Naive thymus-derived CD4-positive, alpha-beta T cell (primary cell): ENCODE data around the gene PLEKHM2. TPM values are rescaled to one million over a fixed set of nuclear protein-coding genes. Genes with fewer than 3 reads are reported as not detected.

Experiments
- ATAC-seq: fragments of 150-1000 bp; cut with Tn5 transposase; 2 replicates; pipeline ENCODE4 v1.10.0; 2021; ENCODE audit warnings: mild to moderate bottlenecking, moderate library complexity
- CTCF ChIA-PET: fragments of 350-600 bp; sonication (Branson Sonifier 250); formaldehyde crosslinking; loops from one replicate; lab custom pipeline; 2021; ENCODE audit warnings: antibody characterized with exemption; lab: Charles Lee
- POLR2A ChIA-PET: fragments of 350-600 bp; sonication (Branson Sonifier 250); formaldehyde crosslinking; loops from one replicate; lab custom pipeline; 2021; ENCODE audit warnings: antibody characterized with exemption, inconsistent platforms; lab: Charles Lee
- DNase-seq, 9 donors: peaks; one replicate each; pipeline versions ENCODE4 v3.0.0 to v3.0.0-alpha.2; 2020 to 2022; ENCODE audit warnings: mixed read lengths in 1 of 9
- H3K27ac ChIP-seq: one replicate; pipeline ENCODE4 v1.7.0; 2013; ENCODE audit warnings: mild to moderate bottlenecking, low read depth, low read length, moderate library complexity
- H3K27me3 ChIP-seq, 2 donors: one replicate each; pipeline ENCODE4 v1.7.0; 2013; ENCODE audit warnings: low read length in 2 of 2, mild to moderate bottlenecking in 2 of 2, moderate library complexity in 2 of 2; ENCODE audit not compliant: control insufficient read depth in 2 of 2, insufficient read depth in 2 of 2
- H3K36me3 ChIP-seq, 3 experiments: 1 replicate in 2 of 3; 2 replicates in 1 of 3; pipeline ENCODE4 v1.7.0; 2013; ENCODE audit warnings: low read length in 3 of 3, mild to moderate bottlenecking in 3 of 3, moderate library complexity in 1 of 3; ENCODE audit not compliant: insufficient read depth in 3 of 3, control insufficient read depth in 2 of 3
- H3K4me1 ChIP-seq, 2 donors: one replicate each; pipeline ENCODE4 v1.7.0; 2013; ENCODE audit warnings: low read length in 2 of 2, mild to moderate bottlenecking in 2 of 2, moderate library complexity in 1 of 2; ENCODE audit not compliant: control insufficient read depth in 2 of 2, insufficient read depth in 2 of 2
- H3K4me3 ChIP-seq: 2 replicates; pipeline ENCODE4 v1.7.0; 2013; ENCODE audit warnings: mild to moderate bottlenecking, low read length
- H3K9me3 ChIP-seq, 3 experiments: 1 replicate in 2 of 3; 2 replicates in 1 of 3; pipeline ENCODE4 v1.7.0; 2013; ENCODE audit warnings: low read length in 3 of 3; ENCODE audit not compliant: control insufficient read depth in 2 of 3
- H3K27ac Mint-ChIP-seq, 9 donors: one replicate each; pipeline ENCODE4 v1.8.0; 2020 to 2022; ENCODE audit warnings: mixed read lengths in 9 of 9, mild to moderate bottlenecking in 8 of 9, moderate library complexity in 5 of 9, inconsistent platforms in 2 of 9
- H3K27me3 Mint-ChIP-seq, 5 donors: one replicate each; pipeline ENCODE4 v1.8.0; 2021 to 2022; ENCODE audit warnings: mixed read lengths in 5 of 5, mild to moderate bottlenecking in 1 of 5
- H3K36me3 Mint-ChIP-seq, 5 donors: one replicate each; pipeline ENCODE4 v1.8.0; 2020 to 2022; ENCODE audit warnings: mixed read lengths in 5 of 5, mild to moderate bottlenecking in 3 of 5, inconsistent platforms in 1 of 5
- H3K4me1 Mint-ChIP-seq, 7 donors: one replicate each; pipeline ENCODE4 v1.8.0; 2020 to 2022; ENCODE audit warnings: mixed read lengths in 7 of 7, mild to moderate bottlenecking in 3 of 7, inconsistent platforms in 1 of 7
- H3K4me3 Mint-ChIP-seq, 10 donors: one replicate each; pipeline ENCODE4 v1.8.0; 2020 to 2022; ENCODE audit warnings: mild to moderate bottlenecking in 10 of 10, mixed read lengths in 10 of 10, moderate library complexity in 6 of 10, inconsistent platforms in 2 of 10
- H3K9me3 Mint-ChIP-seq, 11 donors: one replicate each; pipeline ENCODE4 v1.8.0; 2020 to 2022; ENCODE audit warnings: mixed read lengths in 11 of 11, mild to moderate bottlenecking in 4 of 11, inconsistent platforms in 1 of 11, moderate library complexity in 1 of 11
- intact Hi-C, 2 donors: fragments of 100-400 bp; cut with micrococcal nuclease; formaldehyde crosslinking; loops; one replicate each; pipeline ENCODE4 v1.15.1; 2023
- polyA plus RNA-seq, 2 donors: library from polyadenylated mRNA; unstranded; fragments of 300-500 nt; fragmentation: Illumina TruSeq; gene quantifications; one replicate each; pipeline ENCODE4 v1.2.3, GENCODE V29; 2021
- total RNA-seq, 6 experiments: library from RNA in 5 of 6; stranded (reverse) in 5 of 6; gene quantifications; 1 replicate in 5 of 6; 2 replicates in 1 of 6; pipeline ENCODE4 v1.2.3 and lab custom pipeline; 2021 to 2026

The PLEKHM2 gene
- total and polyA plus RNA-seq, 7 experiments from 2014 or later: 4.3 to 78.6 (median 58.5) TPM

GRCh38 chr1:15680131-15680530 lies 4.0 kb upstream of the PLEKHM2 start:
- no peak for ATAC-seq
- peak overlapping the region in 1 of 9 donors; percentile 67 for H3K27ac Mint-ChIP-seq
- H3K36me3 Mint-ChIP-seq: no peaks in the 10 kb centered on the region
- DNase-seq: no peak
- peaks cover 0 to 3% (median 0%) of the 10 kb centered on the region in 11 donors for H3K9me3 Mint-ChIP-seq
- Histone ChIP-seq H3K36me3 (peaks cover 0 to 5% (median 0%) of the 10 kb centered on the region in 3 experiments), H3K4me1 (peaks cover 5 to 7% of the 10 kb centered on the region in 2 donors), H3K27ac (no peak overlapping the region), H3K9me3 (no peaks in the 10 kb centered on the region), H3K27me3 (no peaks in the 10 kb centered on the region), H3K4me3 (no peak overlapping the region)
- POLR2A ChIA-PET: interaction anchor here (0.6 to 2.3 kb wide), 3 partner anchors 10 to 1981 kb away, joined by 3 to 10 read pairs (median 4); no protein-coding TSS in a partner anchor
- H3K4me1 Mint-ChIP-seq: peaks cover 8 to 16% (median 10%) of the 10 kb centered on the region in 7 donors
- CTCF ChIA-PET: no interaction called here
- H3K4me3 Mint-ChIP-seq: peak overlapping the region in 2 of 10 donors; percentile 38 to 63
- intact Hi-C loops: no loop called here
- no peaks in the 10 kb centered on the region for H3K27me3 Mint-ChIP-seq

- Mint-ChIP-seq H3K9me3 (peaks cover 0 to 3% (median 0%) of the 10 kb centered on the region in 11 donors), H3K4me3 (peak overlapping the region in 3 of 10 donors; percentile 12 to 38 (median 32)), H3K36me3 (no peaks in the 10 kb centered on the region), H3K27ac (peak overlapping the region in 3 of 9 donors; percentile 33 to 69 (median 56)), H3K27me3 (no peaks in the 10 kb centered on the region), H3K4me1 (peaks cover 13 to 23% (median 16%) of the 10 kb centered on the region in 7 donors)
- H3K4me1 ChIP-seq: peaks cover 5 to 13% of the 10 kb centered on the region in 2 donors
- CTCF ChIA-PET: no interaction called here
- peaks cover 0 to 5% (median 0%) of the 10 kb centered on the region in 3 experiments for H3K36me3 ChIP-seq
- no peak for DNase-seq
- POLR2A ChIA-PET: interaction anchor here (0.6 to 2.3 kb wide), 4 partner anchors 10 to 1981 kb away, joined by 3 to 10 read pairs (median 4); no protein-coding TSS in a partner anchor
- no peak for ATAC-seq
- no peak overlapping the region for H3K4me3 ChIP-seq
- intact Hi-C loops: no loop called here
- no peak overlapping the region for H3K27ac ChIP-seq
- H3K27me3 ChIP-seq: no peaks in the 10 kb centered on the region
- no peaks in the 10 kb centered on the region for H3K9me3 ChIP-seq
These were observed 3.4 kb upstream of the PLEKHM2 start for GRCh38 chr1:15680561-15681348.

GRCh38 chr1:15681349-15682292 lies 2.5 kb upstream of the PLEKHM2 start:
- POLR2A ChIA-PET: interaction anchor here (0.7 to 2.3 kb wide), 3 partner anchors 15 to 65 kb away, joined by 3 to 10 read pairs (median 3); no protein-coding TSS in a partner anchor
- Mint-ChIP-seq H3K4me3 (peak overlapping the region in 7 of 10 donors; percentile 6 to 87 (median 42)), H3K27ac (peak overlapping the region in 8 of 9 donors; percentile 25 to 95 (median 54)), H3K27me3 (no peaks in the 10 kb centered on the region), H3K4me1 (peaks cover 13 to 29% (median 20%) of the 10 kb centered on the region in 7 donors), H3K9me3 (peaks cover 0 to 3% (median 0%) of the 10 kb centered on the region in 11 donors), H3K36me3 (no peaks in the 10 kb centered on the region)
- Histone ChIP-seq H3K36me3 (peaks cover 0 to 5% (median 0%) of the 10 kb centered on the region in 3 experiments), H3K4me1 (peaks cover 11 to 17% of the 10 kb centered on the region in 2 donors), H3K9me3 (no peaks in the 10 kb centered on the region), H3K27ac (no peak overlapping the region), H3K4me3 (no peak overlapping the region), H3K27me3 (no peaks in the 10 kb centered on the region)
- ATAC-seq (no peak), DNase-seq (no peak)
- intact Hi-C loops: no loop called here
- CTCF ChIA-PET: interaction anchor here (0.6 kb wide), 1 partner anchor 24 kb away, joined by 3 read pairs; no protein-coding TSS in a partner anchor

- ChIA-PET CTCF (no interaction called here), POLR2A (no interaction called here)
- peaks cover 0 to 7% (median 5%) of the 10 kb centered on the region in 5 donors for H3K36me3 Mint-ChIP-seq
- ATAC-seq (no peak), DNase-seq (no peak)
- H3K4me3 Mint-ChIP-seq: peak overlapping the region; percentile 65 to 90 (median 82)
- Histone ChIP-seq H3K4me3 (no peak overlapping the region), H3K36me3 (peaks cover 0 to 5% (median 0%) of the 10 kb centered on the region in 3 experiments), H3K9me3 (no peaks in the 10 kb centered on the region), H3K4me1 (peaks cover 17% of the 10 kb centered on the region in 2 donors), H3K27me3 (no peaks in the 10 kb centered on the region), H3K27ac (no peak overlapping the region)
- H3K9me3 Mint-ChIP-seq: peaks cover 0 to 3% (median 0%) of the 10 kb centered on the region in 11 donors
- H3K27ac Mint-ChIP-seq: peak overlapping the region; percentile 80 to 97 (median 92)
- intact Hi-C loops: no loop called here
- H3K27me3 Mint-ChIP-seq: no peaks in the 10 kb centered on the region
- peaks cover 24 to 39% (median 27%) of the 10 kb centered on the region in 7 donors for H3K4me1 Mint-ChIP-seq
These were observed 1.2 kb upstream of the PLEKHM2 start for GRCh38 chr1:15682936-15683341.

- Mint-ChIP-seq H3K4me3 (peak overlapping the region; percentile 58 to 90 (median 78)), H3K4me1 (peaks cover 25 to 40% (median 30%) of the 10 kb centered on the region in 7 donors), H3K36me3 (peaks cover 0 to 8% (median 8%) of the 10 kb centered on the region in 5 donors), H3K9me3 (peaks cover 0 to 3% (median 0%) of the 10 kb centered on the region in 11 donors), H3K27me3 (no peaks in the 10 kb centered on the region), H3K27ac (peak overlapping the region; percentile 80 to 97 (median 92))
- ChIA-PET CTCF (no interaction called here), POLR2A (no interaction called here)
- Histone ChIP-seq H3K27me3 (no peaks in the 10 kb centered on the region), H3K27ac (peak overlapping the region; percentile 100), H3K4me3 (peak overlapping the region; percentile 90), H3K4me1 (peaks cover 17% of the 10 kb centered on the region in 2 donors), H3K9me3 (no peaks in the 10 kb centered on the region), H3K36me3 (peaks cover 0 to 5% (median 0%) of the 10 kb centered on the region in 3 experiments)
- ATAC-seq (no peak), DNase-seq (no peak)
- intact Hi-C loops: loop anchor here in 1 of 2 donors (1.0 kb wide), 2 partner anchors 66 to 159 kb away; partner anchors contain the start of genes CASP9 and DDI2
These were observed 628 bp upstream of the PLEKHM2 start for GRCh38 chr1:15683345-15684039.
